Cardiac fibroblast (primary cell): ENCODE results near the gene ALDH3B2.
A peak's percentile ranks its signal among the peaks of the same experiment; 100 is the strongest.
"Not testable (repeated sequence)": the region's sequence is repeated elsewhere in the genome, so short reads cannot be mapped to it uniquely, and the experiment has no call there.

Source experiments
- DNase-seq, 2 donors: peaks; one replicate each; pipeline versions ENCODE4 v3.0.0 to v3.0.0-alpha.2; 2010; ENCODE audit warnings: low read depth in 2 of 2
- H3K4me3 ChIP-seq, 2 donors: replicated peaks in 1 of 2; 1 replicate in 1 of 2; 2 replicates in 1 of 2; pipeline ENCODE4 v1.5.1; 2011; ENCODE audit warnings: low read depth in 2 of 2, low read length in 2 of 2, mild to moderate bottlenecking in 2 of 2, moderate library complexity in 1 of 2
- TF ChIP-seq, protein P1 (sequence below): IDR thresholded peaks from one replicate; pipeline ENCODE4 v1.5.1; 2011; ENCODE audit warnings: low read depth, mild to moderate bottlenecking, low read length, inconsistent platforms

The ALDH3B2 gene, protein sequence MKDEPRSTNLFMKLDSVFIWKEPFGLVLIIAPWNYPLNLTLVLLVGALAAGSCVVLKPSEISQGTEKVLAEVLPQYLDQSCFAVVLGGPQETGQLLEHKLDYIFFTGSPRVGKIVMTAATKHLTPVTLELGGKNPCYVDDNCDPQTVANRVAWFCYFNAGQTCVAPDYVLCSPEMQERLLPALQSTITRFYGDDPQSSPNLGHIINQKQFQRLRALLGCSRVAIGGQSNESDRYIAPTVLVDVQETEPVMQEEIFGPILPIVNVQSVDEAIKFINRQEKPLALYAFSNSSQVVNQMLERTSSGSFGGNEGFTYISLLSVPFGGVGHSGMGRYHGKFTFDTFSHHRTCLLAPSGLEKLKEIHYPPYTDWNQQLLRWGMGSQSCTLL

DNA sequence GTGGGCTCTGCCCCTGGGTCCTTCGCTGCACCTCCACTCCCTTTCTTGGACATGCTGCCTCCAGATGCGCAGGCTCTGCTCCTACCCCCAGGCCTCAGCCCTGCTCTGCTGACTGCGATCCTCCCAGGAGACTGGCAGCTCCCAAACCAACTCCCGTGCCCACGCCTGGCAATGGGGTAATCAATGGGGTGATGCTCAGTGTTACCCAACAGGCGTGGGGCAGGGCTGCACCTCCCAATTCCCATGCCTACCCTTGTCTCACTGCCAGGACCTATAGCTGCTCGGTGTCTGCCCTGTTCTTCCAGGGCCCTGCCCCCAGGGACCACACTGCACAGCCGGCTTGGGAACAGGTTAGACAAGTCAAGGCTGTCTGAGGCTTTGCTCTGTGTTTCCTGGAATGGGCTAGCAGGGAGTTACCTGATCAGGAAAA is at the start of gene ALDH3B2:
Gene ALDH3B2, minus strand, starts transcription at position 182 of the 430 bp plus-strand sequence. CDS start 7,688 bp downstream, outside the sequence.
- no peak within 1 kb of the TSS for H3K4me3 ChIP-seq
- DNase-seq: no peak

DNA sequence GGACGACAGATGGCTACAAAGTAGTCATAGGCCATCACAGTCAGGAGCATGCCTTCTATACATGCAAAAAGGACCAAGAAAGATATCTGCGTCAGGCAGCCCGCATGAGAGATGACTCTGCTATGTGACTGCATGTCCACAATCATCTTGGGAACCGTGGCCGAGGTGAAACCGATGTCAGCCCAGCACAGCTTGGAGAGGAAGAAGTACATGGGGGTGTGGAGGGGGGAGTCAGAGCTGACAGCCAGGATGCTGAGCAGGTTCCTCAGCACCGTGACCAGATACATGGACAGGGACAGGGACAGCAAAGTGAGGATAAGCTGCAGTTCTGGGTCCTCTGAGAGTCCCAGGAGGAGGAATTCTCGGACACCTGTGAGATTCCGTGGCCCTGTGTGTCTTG is 48.6 kb upstream of the ALDH3B2 start:
- not testable (repeated sequence) for H3K4me3 ChIP-seq, DNase-seq

More for the DNA sequence above, at the start of gene ALDH3B2:
- TF ChIP-seq, protein P1, sequence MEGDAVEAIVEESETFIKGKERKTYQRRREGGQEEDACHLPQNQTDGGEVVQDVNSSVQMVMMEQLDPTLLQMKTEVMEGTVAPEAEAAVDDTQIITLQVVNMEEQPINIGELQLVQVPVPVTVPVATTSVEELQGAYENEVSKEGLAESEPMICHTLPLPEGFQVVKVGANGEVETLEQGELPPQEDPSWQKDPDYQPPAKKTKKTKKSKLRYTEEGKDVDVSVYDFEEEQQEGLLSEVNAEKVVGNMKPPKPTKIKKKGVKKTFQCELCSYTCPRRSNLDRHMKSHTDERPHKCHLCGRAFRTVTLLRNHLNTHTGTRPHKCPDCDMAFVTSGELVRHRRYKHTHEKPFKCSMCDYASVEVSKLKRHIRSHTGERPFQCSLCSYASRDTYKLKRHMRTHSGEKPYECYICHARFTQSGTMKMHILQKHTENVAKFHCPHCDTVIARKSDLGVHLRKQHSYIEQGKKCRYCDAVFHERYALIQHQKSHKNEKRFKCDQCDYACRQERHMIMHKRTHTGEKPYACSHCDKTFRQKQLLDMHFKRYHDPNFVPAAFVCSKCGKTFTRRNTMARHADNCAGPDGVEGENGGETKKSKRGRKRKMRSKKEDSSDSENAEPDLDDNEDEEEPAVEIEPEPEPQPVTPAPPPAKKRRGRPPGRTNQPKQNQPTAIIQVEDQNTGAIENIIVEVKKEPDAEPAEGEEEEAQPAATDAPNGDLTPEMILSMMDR: no peak

DNA sequence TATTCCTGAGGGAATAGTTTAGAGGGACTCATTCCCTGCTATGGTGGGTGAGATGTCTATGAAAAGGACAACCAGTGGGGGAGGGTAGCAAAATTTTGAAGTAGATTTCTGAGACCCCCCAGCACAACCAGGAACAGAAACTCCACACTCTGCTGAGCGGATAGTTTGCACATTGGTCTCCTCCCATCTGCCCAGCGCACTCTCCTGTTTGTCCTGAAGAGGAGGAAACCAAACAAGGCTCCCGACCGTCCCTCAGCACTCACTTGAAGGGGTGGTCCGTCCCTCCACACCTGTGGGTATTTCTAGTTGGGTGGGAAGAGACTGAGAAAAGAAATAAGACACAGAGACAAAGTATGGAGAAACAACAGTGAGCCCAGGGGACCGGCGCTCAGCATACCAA is 41.8 kb upstream of the ALDH3B2 start:
- not testable (repeated sequence) for DNase-seq

DNA sequence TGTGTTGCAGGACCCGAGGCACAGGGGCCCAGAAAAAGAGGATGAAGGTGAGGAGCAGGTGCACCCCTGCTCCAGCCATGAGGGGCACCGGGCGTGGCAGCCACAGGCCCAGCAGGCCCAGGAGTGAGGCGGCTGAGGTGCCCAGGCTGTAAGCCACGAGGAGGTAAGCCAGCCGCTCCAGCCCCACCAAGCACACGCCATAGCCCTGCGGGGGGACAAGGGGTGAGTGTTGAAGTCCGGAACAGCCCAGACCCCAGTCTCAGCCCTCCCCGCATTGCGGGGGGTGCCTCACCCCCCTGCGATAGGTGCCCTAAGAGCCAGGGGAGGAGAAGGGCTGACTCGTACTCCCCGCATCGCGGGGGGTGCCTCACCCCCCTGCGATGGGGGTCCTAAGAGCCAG is 41.4 kb upstream of the ALDH3B2 start:
- H3K4me3 ChIP-seq, DNase-seq: not testable (repeated sequence)

More for the DNA sequence above, 41.8 kb upstream of the ALDH3B2 start:
- not testable (repeated sequence) for H3K4me3 ChIP-seq

DNA sequence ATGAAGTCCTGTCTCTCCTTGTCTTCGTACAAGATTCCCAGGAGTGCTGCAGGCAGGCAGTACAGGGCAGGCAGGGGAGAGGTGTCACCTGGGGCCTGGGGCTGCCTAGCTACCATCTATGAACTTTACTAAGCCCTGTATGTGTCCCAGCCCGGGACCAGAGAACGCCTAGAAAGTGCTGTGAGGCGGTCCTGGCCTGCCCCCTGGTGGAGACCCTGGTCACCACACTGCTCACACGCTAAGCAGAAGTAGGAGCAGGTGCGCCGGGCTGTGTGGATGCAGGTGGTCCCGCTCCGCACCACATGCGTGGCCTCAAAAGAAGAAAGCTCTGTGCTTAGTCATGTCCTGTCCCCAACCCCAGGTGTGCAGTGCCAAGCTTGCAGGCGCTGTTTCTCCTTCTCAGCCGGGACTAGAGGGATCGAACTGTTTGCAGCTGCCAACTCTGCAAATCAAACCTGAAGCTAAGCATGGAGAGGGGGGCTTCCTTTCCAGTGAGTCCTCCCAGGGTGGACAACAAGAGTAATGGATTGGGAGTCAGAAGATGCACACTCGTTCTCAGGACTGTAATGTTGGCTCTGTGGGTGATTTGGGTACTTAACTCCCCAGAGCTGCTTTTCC is 39.6 kb upstream of the ALDH3B2 start:
- TF ChIP-seq, protein P1: peak; percentile 11
- H3K4me3 ChIP-seq, DNase-seq: not testable (repeated sequence)

DNA sequence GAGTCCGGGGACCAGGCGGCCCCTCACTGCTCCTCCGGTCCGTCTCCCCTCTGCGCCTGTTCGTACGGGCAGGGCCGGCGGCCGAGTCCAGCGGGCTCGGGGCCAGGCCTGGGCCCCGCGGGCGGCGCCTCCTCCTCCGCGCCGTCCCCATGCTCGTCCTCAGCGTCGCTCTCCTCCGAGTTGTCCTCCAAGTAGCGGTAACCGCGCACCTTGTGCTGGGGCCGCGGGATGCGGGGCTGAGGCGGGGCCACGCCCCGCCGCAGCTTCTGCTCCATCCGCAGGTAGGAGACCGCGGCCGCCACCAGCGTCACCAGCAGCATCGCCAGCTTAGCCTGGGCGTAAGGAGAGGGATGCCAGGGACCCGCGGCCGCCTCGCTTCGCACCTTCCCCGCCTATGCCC is 37.3 kb upstream of the ALDH3B2 start:
- DNase-seq, H3K4me3 ChIP-seq: not testable (repeated sequence)

DNA sequence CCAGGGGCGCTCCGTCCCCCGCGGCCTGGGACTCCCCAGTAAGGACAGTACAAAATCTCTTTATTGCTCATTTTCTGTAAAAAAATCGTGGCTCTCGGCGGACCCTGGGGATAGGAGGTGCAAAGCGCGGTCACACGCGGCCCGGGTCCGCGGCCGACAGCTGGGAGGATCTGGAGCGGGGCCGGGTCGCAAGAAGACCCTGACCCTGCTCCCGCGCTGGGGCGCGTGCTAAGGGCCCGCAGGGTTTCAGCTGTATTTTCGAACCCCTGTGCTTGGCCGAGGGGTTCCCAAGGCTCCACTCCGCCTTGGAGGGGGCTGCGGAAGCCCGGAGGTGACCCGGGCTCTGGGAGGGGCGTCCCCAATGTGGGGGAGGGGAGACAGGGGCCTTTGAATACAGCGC is 36.8 kb upstream of the ALDH3B2 start:
- not testable (repeated sequence) for DNase-seq, H3K4me3 ChIP-seq

DNA sequence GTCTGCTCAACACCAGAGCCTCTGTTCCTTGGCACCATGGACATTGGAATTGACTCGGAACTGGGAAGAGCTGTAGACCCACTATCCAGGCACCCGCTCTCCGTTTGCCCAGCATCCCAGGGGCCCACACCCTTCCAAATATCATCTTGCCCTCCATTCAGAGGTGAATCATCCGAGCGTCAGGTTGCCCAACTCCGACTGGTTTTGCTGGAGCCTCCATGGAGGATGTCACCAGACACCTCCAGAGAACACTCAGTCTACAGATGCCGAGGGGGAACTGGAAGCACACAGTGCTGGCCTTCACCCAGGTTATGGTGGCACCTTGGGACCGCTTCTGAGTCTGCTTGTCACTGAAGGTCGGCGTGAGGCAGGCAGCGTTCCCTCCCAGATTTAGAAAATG is 35.4 kb upstream of the ALDH3B2 start:
- DNase-seq, H3K4me3 ChIP-seq: not testable (repeated sequence)

DNA sequence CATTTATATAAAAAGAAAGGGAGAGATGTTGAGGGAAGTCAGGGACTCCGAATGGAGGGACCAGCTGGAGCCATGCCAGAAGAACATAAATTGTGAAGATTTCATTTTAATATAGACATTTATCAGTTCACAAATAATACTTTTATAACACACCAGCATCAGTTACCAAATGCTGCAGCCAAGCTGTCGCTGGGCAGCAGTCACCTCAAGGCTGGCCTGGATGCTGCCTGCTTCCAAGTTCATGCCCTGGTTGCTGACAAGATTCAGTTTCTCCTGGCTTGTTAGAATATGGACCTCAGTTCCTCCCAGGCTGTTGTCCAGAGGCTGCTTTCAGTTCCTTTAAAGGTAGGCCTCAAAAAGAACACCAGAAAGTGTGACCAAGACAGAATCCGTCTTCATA is 30.8 kb upstream of the ALDH3B2 start:
- no peak for DNase-seq
- no peak overlapping the region for H3K4me3 ChIP-seq
- TF ChIP-seq, protein P1: no peak

DNA sequence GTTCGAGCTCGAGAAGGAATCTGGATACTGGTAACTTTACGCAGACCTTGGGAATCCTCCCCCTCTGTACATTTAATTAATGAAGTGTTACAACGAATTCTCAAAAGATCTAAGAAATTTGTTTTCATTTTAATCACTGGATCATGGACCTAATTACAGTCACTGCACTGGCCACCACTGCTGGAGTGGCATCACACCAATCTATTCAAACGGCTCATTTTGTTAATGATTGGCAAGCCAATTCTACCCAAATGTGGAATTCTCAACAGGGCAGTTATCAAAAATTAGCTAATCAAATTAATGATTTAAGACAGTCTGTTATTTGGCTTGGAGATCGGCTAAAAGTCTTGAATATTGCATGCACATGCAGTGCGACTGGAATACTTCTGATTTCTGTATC is 30.1 kb upstream of the ALDH3B2 start:
- no peak overlapping the region for H3K4me3 ChIP-seq
- DNase-seq: no peak
- TF ChIP-seq, protein P1: no peak

DNA sequence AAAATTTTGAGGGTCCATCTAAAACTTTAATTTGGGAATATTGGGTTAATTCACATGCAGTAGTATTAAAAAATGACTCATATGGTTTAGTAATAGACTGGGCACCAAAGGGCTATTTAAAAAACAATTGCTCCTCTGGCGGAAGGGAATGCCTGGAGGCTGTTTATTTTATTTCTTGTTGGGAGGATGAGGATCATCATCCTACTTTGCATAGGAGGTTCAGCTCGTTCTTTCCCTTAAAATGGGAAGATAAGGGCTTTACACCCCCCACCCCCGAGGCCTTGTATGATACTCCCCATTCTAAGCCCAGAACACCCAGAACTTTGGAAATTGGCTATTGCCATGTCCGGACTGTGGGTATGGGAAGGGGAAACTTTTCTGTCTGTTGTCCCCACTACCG is 29.3 kb upstream of the ALDH3B2 start:
- DNase-seq, H3K4me3 ChIP-seq: not testable (repeated sequence)
